A549 (cell line): ENCODE data around the gene GBE1.

Experiments used
- BHLHE40 ChIP-seq: IDR thresholded peaks from 2 replicates; pipeline ENCODE4 v1.6.1; 2012; ENCODE audit warnings: low read depth, low read length, inconsistent platforms
- CEBPB ChIP-seq, 2 experiments: fragments of >200 bp in 1 of 2; sonication (Bioruptor Twin) in 1 of 2; formaldehyde crosslinking in 1 of 2; IDR thresholded peaks; 2 replicates each; pipeline ENCODE4 v1.6.1; 2012 to 2016
- CTCF ChIP-seq: fragments of >200 bp; sonication (Bioruptor Twin); formaldehyde crosslinking; IDR thresholded peaks from 3 replicates; pipeline ENCODE4 v1.5.1; 2016
- FOSB ChIP-seq: fragments of 250-450 bp; sonication (Bioruptor Pico); IDR thresholded peaks from 2 replicates; pipeline ENCODE4 v1.5.0; 2020; ENCODE audit warnings: mild to moderate bottlenecking, moderate library complexity
- RAD21 ChIP-seq, 2 experiments: fragments of >200 bp in 1 of 2; sonication (Bioruptor Twin) in 1 of 2; formaldehyde crosslinking in 1 of 2; IDR thresholded peaks in 1 of 2; conservative IDR thresholded peaks in 1 of 2; 2 replicates in 1 of 2; 3 replicates in 1 of 2; pipeline ENCODE4 v1.6.1; 2012 to 2018; ENCODE audit warnings: inconsistent platforms in 1 of 2
- TF ChIP-seq, protein P1 (sequence below): IDR thresholded peaks from 2 replicates; pipeline ENCODE4 v1.6.1; 2012; ENCODE audit warnings: low read depth, borderline replicate concordance
- TF ChIP-seq, protein P2 (sequence below): IDR thresholded peaks from 2 replicates; pipeline ENCODE4 v1.6.1; 2012

- TF ChIP-seq FOSB (CRISPR knock-in tag) (no peak), CEBPB (IDR thresholded peaks at IDR 0.05) (no peak), CTCF (no peak), RAD21 (conservative IDR thresholded peaks at IDR 0.05 in 1 of 2, IDR thresholded peaks at IDR 0.05 in 1 of 2) (no peak), BHLHE40 (no peak)
- TF ChIP-seq, protein P1, sequence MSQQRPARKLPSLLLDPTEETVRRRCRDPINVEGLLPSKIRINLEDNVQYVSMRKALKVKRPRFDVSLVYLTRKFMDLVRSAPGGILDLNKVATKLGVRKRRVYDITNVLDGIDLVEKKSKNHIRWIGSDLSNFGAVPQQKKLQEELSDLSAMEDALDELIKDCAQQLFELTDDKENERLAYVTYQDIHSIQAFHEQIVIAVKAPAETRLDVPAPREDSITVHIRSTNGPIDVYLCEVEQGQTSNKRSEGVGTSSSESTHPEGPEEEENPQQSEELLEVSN = no peak
- TF ChIP-seq, protein P2, sequence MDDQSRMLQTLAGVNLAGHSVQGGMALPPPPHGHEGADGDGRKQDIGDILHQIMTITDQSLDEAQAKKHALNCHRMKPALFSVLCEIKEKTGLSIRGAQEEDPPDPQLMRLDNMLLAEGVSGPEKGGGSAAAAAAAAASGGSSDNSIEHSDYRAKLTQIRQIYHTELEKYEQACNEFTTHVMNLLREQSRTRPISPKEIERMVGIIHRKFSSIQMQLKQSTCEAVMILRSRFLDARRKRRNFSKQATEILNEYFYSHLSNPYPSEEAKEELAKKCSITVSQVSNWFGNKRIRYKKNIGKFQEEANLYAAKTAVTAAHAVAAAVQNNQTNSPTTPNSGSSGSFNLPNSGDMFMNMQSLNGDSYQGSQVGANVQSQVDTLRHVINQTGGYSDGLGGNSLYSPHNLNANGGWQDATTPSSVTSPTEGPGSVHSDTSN = no peak
These were observed 61.7 kb downstream of the GBE1 start for GRCh38 chr3:81699536-81700320.
